ENCODE measurements around the gene ENAH. TPM values are rescaled to one million over a fixed set of nuclear protein-coding genes. Genes with fewer than 3 reads are reported as not detected.

ENAH gene
- total and polyA plus RNA-seq, 7 experiments from 2014 or later, result 0.08 to 0.42 (median 0.16) TPM; not detected in 4

DNA sequence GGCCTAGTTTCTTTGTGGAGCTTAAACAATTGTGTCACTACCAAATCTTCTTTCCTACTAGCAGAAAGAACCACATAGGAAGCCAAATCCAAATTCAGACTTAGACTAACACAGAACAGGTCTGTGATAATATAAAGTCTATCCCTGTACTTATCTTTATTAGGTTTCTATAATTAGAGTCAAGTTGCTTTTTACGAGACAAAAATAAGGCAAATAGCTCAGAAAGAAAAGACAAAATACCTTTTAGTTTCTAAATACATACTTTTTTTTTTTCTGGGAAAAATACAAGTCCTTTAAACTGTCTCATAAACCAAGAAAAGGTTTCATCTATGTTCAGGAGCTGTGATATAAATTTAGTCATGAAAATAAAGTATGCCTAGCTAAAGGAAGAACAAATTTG lies 146.2 kb downstream of the ENAH start:
- H3K27ac Mint-ChIP-seq, result peak overlapping the region in 1 of 9 donors; percentile 41
- no peaks in the 10 kb centered on the region for H3K4me1 Mint-ChIP-seq
- H3K27me3 Mint-ChIP-seq, result peaks cover 0 to 15% (median 5%) of the 10 kb centered on the region in 5 donors
- ChIA-PET POLR2A (interaction anchor here (0.7 kb wide), 1 partner anchor 719 kb away, joined by 3 read pairs; no protein-coding TSS in a partner anchor), CTCF (no interaction called here)
- Histone ChIP-seq H3K36me3 (ENCODE audit: control insufficient read depth in 2 of 3, insufficient read depth in 3 of 3, low read length in 3 of 3) (no peaks in the 10 kb centered on the region), H3K27me3 (ENCODE audit: control insufficient read depth in 2 of 2, insufficient read depth in 2 of 2, low read length in 2 of 2) (no peaks in the 10 kb centered on the region), H3K9me3 (ENCODE audit: control insufficient read depth in 2 of 3, low read length in 3 of 3) (no peaks in the 10 kb centered on the region), H3K4me1 (ENCODE audit: control insufficient read depth in 2 of 2, insufficient read depth in 2 of 2, low read length in 2 of 2) (no peaks in the 10 kb centered on the region), H3K4me3 (ENCODE audit: low read length) (no peak overlapping the region), H3K27ac (ENCODE audit: low read depth, low read length) (no peak overlapping the region)
- intact Hi-C loops (cut with micrococcal nuclease), result no loop called here
- DNase-seq (no peak), ATAC-seq (no peak)
- H3K9me3 Mint-ChIP-seq, result no peaks in the 10 kb centered on the region
- peaks cover 0 to 3% (median 0%) of the 10 kb centered on the region in 5 donors for H3K36me3 Mint-ChIP-seq
- H3K4me3 Mint-ChIP-seq, result no peak overlapping the region

DNA sequence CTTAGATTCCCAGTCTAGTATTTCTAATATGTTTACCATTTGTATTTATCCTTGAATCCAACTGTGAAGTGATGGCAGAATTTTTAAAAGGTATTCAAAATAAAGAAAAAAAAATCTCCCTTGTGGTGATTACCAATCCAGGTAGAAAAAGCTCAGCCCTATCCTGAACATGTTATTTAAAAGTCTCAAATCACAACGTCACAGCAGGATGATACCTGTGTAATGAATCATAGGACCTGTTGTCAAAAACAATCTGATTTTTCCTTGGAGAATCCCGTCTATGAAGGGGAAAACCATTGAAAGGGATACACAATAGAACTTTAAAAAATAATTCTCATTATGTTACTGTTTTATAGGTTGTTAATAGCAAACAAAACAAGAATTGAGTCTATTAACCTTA lies 148.1 kb downstream of the ENAH start:
- no peak overlapping the region for H3K4me3 ChIP-seq (ENCODE audit: low read length)
- H3K27me3 ChIP-seq (ENCODE audit: control insufficient read depth in 2 of 2, insufficient read depth in 2 of 2, low read length in 2 of 2), result peaks cover 0 to 5% of the 10 kb centered on the region in 2 donors
- no peak overlapping the region for H3K4me3 Mint-ChIP-seq
- H3K27ac Mint-ChIP-seq, result no peak overlapping the region
- ChIA-PET POLR2A (interaction anchor here (0.8 kb wide), 1 partner anchor 376 kb away, joined by 3 read pairs; no protein-coding TSS in a partner anchor), CTCF (no interaction called here)
- no peak for ATAC-seq
- H3K9me3 Mint-ChIP-seq, result no peaks in the 10 kb centered on the region
- peaks cover 0 to 3% (median 0%) of the 10 kb centered on the region in 5 donors for H3K36me3 Mint-ChIP-seq
- no peak for DNase-seq
- no peaks in the 10 kb centered on the region for H3K4me1 Mint-ChIP-seq
- no peaks in the 10 kb centered on the region for H3K9me3 ChIP-seq (ENCODE audit: control insufficient read depth in 2 of 3, low read length in 3 of 3)
- peaks cover 3 to 22% (median 3%) of the 10 kb centered on the region in 5 donors for H3K27me3 Mint-ChIP-seq
- no peak overlapping the region for H3K27ac ChIP-seq (ENCODE audit: low read depth, low read length)
- no peaks in the 10 kb centered on the region for H3K36me3 ChIP-seq (ENCODE audit: control insufficient read depth in 2 of 3, insufficient read depth in 3 of 3, low read length in 3 of 3)
- no peaks in the 10 kb centered on the region for H3K4me1 ChIP-seq (ENCODE audit: control insufficient read depth in 2 of 2, insufficient read depth in 2 of 2, low read length in 2 of 2)
- intact Hi-C loops (cut with micrococcal nuclease), result no loop called here

DNA sequence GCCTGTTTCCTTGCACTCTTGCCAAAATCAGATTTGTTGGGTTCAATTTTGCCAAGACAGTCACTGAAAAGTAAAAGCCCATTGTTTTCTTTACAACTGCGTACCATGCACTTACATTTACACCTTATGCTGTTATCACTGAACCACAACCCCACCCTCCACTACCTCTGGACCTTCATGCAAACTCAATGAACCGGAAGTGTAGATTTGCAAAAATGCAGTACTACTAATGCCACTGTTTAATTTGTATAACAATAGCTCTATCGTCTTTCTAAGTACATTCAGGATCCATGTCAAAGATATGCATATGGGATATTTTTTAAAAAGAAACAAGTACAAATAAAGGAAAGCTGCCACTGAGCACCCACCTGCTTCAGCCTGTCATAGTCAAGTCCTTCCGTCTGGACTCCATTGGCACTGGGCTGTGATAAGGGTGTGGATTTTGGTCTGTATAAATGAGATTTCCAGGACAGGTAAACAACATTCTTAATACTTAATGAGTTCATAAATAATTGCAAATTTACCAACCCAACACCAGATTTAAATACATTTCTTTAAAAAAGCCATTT lies 152.2 kb downstream of the ENAH start:
- H3K4me3 Mint-ChIP-seq, result no peak overlapping the region
- intact Hi-C loops (cut with micrococcal nuclease), result no loop called here
- no peaks in the 10 kb centered on the region for H3K9me3 Mint-ChIP-seq
- H3K27me3 Mint-ChIP-seq, result peaks cover 0 to 36% (median 6%) of the 10 kb centered on the region in 5 donors
- Histone ChIP-seq H3K27me3 (ENCODE audit: control insufficient read depth in 2 of 2, insufficient read depth in 2 of 2, low read length in 2 of 2) (peaks cover 3 to 5% of the 10 kb centered on the region in 2 donors), H3K4me1 (ENCODE audit: control insufficient read depth in 2 of 2, insufficient read depth in 2 of 2, low read length in 2 of 2) (no peaks in the 10 kb centered on the region), H3K4me3 (ENCODE audit: low read length) (no peak overlapping the region), H3K27ac (ENCODE audit: low read depth, low read length) (no peak overlapping the region), H3K36me3 (ENCODE audit: control insufficient read depth in 2 of 3, insufficient read depth in 3 of 3, low read length in 3 of 3) (no peaks in the 10 kb centered on the region), H3K9me3 (ENCODE audit: control insufficient read depth in 2 of 3, low read length in 3 of 3) (no peaks in the 10 kb centered on the region)
- no peak for ATAC-seq
- ChIA-PET CTCF (no interaction called here), POLR2A (no interaction called here)
- no peak overlapping the region for H3K27ac Mint-ChIP-seq
- H3K36me3 Mint-ChIP-seq, result peaks cover 0 to 4% (median 0%) of the 10 kb centered on the region in 5 donors
- DNase-seq, result no peak
- H3K4me1 Mint-ChIP-seq, result peaks cover 0 to 17% (median 7%) of the 10 kb centered on the region in 7 donors

DNA sequence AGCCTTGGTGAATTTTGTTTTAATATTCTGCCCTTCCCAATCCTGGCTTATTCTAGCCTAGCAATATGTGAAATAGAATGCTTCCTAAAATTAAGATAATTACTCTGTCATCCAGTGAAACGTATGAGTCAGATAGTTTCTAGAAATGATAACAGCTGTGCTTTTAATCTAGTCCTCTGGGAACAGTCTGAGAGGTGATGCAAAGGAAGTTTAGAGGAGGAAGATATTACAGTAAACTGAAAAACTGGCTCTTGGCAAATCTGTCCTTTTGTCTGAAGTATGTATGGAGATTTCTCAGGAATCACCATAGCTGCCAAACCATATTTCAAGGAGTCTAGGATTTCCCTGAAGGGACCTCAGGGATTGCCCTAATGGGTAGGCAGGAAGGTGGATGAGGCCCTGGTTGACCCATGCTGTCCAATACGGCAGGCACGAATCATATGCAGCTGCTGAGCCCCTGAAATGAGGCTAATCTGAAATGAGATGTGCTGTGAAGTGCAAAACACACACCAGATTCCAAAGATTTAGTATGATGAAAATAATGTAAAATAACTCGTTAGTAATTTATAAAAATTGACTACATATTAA lies 154.3 kb downstream of the ENAH start:
- H3K9me3 Mint-ChIP-seq, result no peaks in the 10 kb centered on the region
- H3K27ac ChIP-seq (ENCODE audit: low read depth, low read length), result no peak overlapping the region
- intact Hi-C loops (cut with micrococcal nuclease), result no loop called here
- no peak for DNase-seq
- no peak for ATAC-seq
- no peak overlapping the region for H3K4me3 Mint-ChIP-seq
- H3K27me3 Mint-ChIP-seq, result peaks cover 0 to 37% (median 9%) of the 10 kb centered on the region in 5 donors
- peaks cover 5 to 10% of the 10 kb centered on the region in 2 donors for H3K27me3 ChIP-seq (ENCODE audit: control insufficient read depth in 2 of 2, insufficient read depth in 2 of 2, low read length in 2 of 2)
- no peaks in the 10 kb centered on the region for H3K9me3 ChIP-seq (ENCODE audit: control insufficient read depth in 2 of 3, low read length in 3 of 3)
- no peaks in the 10 kb centered on the region for H3K4me1 ChIP-seq (ENCODE audit: control insufficient read depth in 2 of 2, insufficient read depth in 2 of 2, low read length in 2 of 2)
- no peak overlapping the region for H3K27ac Mint-ChIP-seq
- CTCF ChIA-PET, result no interaction called here
- H3K36me3 ChIP-seq (ENCODE audit: control insufficient read depth in 2 of 3, insufficient read depth in 3 of 3, low read length in 3 of 3), result no peaks in the 10 kb centered on the region
- no peak overlapping the region for H3K4me3 ChIP-seq (ENCODE audit: low read length)
- H3K4me1 Mint-ChIP-seq, result peaks cover 2 to 28% (median 11%) of the 10 kb centered on the region in 7 donors
- H3K36me3 Mint-ChIP-seq, result peaks cover 0 to 4% (median 0%) of the 10 kb centered on the region in 5 donors
- POLR2A ChIA-PET, result no interaction called here

DNA sequence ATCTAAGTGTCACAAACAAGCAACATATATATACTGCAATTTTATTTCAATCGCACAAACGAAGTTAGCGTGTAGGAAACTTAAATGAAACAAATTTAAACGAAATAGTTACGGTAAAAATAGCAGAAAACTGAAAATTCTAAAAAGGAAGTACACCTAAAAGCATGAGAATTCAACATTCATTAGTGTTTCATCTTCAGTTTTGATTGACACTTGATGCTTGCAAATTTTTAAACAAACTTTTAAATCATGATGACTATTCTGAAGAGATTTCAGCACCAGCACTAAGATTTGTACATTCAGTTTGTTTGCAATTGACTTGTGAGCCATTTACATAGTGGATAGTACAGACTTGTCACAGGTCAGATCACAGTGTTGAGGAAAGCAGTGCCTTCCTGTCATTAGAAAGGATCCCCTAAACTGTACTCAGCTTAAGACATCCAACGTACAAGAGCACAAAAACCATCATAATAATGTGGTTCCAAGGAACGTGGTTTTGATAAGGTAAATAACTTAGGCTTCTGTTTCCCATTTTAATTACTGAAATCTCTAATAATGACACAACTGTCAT lies 158.0 kb downstream of the ENAH start:
- no peak for DNase-seq
- Histone ChIP-seq H3K27me3 (ENCODE audit: control insufficient read depth in 2 of 2, insufficient read depth in 2 of 2, low read length in 2 of 2) (peaks cover 0 to 12% of the 10 kb centered on the region in 2 donors), H3K9me3 (ENCODE audit: control insufficient read depth in 2 of 3, low read length in 3 of 3) (no peaks in the 10 kb centered on the region), H3K4me1 (ENCODE audit: control insufficient read depth in 2 of 2, insufficient read depth in 2 of 2, low read length in 2 of 2) (no peaks in the 10 kb centered on the region), H3K36me3 (ENCODE audit: control insufficient read depth in 2 of 3, insufficient read depth in 3 of 3, low read length in 3 of 3) (no peaks in the 10 kb centered on the region), H3K4me3 (ENCODE audit: low read length) (no peak overlapping the region), H3K27ac (ENCODE audit: low read depth, low read length) (no peak overlapping the region)
- Mint-ChIP-seq H3K36me3 (peaks cover 0 to 2% (median 0%) of the 10 kb centered on the region in 5 donors), H3K27ac (no peak overlapping the region), H3K9me3 (peaks cover 0 to 1% (median 0%) of the 10 kb centered on the region in 11 donors), H3K4me1 (peaks cover 2 to 28% (median 11%) of the 10 kb centered on the region in 7 donors), H3K4me3 (no peak overlapping the region), H3K27me3 (peaks cover 0 to 45% (median 7%) of the 10 kb centered on the region in 5 donors)
- ChIA-PET POLR2A (no interaction called here), CTCF (no interaction called here)
- no peak for ATAC-seq
- intact Hi-C loops (cut with micrococcal nuclease), result no loop called here

DNA sequence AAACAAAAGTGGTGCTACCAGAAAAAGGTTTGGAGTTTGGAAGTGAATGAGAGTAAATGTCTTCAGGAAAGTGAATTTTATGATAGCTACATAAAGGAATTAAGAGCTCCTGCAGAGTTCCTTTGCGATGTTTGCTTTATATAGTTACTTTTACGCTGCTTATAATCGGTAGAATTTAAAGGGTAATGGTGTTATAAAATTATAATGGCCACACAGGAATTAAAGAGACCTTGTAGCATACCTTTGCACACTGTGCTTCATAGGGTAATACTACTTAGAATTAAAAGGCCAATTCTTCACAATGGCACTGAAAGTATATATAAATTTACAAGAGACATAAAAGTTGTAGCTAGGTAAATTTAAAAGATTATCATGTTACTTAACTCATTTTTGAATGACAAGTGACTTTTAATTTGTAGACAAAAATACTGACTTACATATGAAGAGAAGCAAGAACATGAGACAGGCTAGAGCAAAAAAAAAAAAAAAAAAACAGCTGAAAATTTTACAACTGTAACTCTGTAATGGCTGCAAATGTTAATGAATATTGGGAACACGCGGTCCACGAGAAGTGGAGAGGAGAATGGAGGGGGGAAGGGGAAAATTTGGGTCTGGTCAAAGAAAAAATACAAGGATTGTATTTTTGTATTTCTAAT lies 159.2 kb downstream of the ENAH start:
- no peak for DNase-seq
- Histone ChIP-seq H3K9me3 (ENCODE audit: control insufficient read depth in 2 of 3, low read length in 3 of 3) (no peaks in the 10 kb centered on the region), H3K4me3 (ENCODE audit: low read length) (no peak overlapping the region), H3K36me3 (ENCODE audit: control insufficient read depth in 2 of 3, insufficient read depth in 3 of 3, low read length in 3 of 3) (no peaks in the 10 kb centered on the region), H3K27ac (ENCODE audit: low read depth, low read length) (no peak overlapping the region), H3K27me3 (ENCODE audit: control insufficient read depth in 2 of 2, insufficient read depth in 2 of 2, low read length in 2 of 2) (peaks cover 0 to 12% of the 10 kb centered on the region in 2 donors), H3K4me1 (ENCODE audit: control insufficient read depth in 2 of 2, insufficient read depth in 2 of 2, low read length in 2 of 2) (no peaks in the 10 kb centered on the region)
- no peak overlapping the region for H3K27ac Mint-ChIP-seq
- H3K27me3 Mint-ChIP-seq, result peaks cover 0 to 40% (median 5%) of the 10 kb centered on the region in 5 donors
- H3K4me3 Mint-ChIP-seq, result no peak overlapping the region
- no peaks in the 10 kb centered on the region for H3K36me3 Mint-ChIP-seq
- CTCF ChIA-PET, result interaction anchor here (0.8 kb wide), 1 partner anchor 11 kb away, joined by 3 read pairs; no protein-coding TSS in a partner anchor
- H3K9me3 Mint-ChIP-seq, result peaks cover 0 to 1% (median 0%) of the 10 kb centered on the region in 11 donors
- intact Hi-C loops (cut with micrococcal nuclease), result no loop called here
- peaks cover 2 to 28% (median 11%) of the 10 kb centered on the region in 7 donors for H3K4me1 Mint-ChIP-seq
- POLR2A ChIA-PET, result interaction anchor here (1.2 kb wide), 1 partner anchor 12 kb away, joined by 7 read pairs; no protein-coding TSS in a partner anchor
- no peak for ATAC-seq

Measured in naive thymus-derived CD4-positive, alpha-beta T cell (primary cell).